ENCODE results near the gene CHMP1B.
"Not testable (repeated sequence)": the region's sequence is repeated elsewhere in the genome, so short reads cannot be mapped to it uniquely, and the experiment has no call there.

CHMP1B gene

GRCh38 chr18:11872479-11873136 lies 21.4 kb downstream of the CHMP1B start:
- DNase-seq = no peak

- no peak for DNase-seq
Observed at GRCh38 chr18:11873670-11874340, 22.6 kb downstream of the CHMP1B start.

GRCh38 chr18:11874676-11875075 lies 23.5 kb downstream of the CHMP1B start:
- DNase-seq = no peak

GRCh38 chr18:11877497-11878135 lies 26.4 kb downstream of the CHMP1B start:
- no peak for DNase-seq

- DNase-seq = no peak
Observed at GRCh38 chr18:11880586-11881304, 29.5 kb downstream of the CHMP1B start.

DNA sequence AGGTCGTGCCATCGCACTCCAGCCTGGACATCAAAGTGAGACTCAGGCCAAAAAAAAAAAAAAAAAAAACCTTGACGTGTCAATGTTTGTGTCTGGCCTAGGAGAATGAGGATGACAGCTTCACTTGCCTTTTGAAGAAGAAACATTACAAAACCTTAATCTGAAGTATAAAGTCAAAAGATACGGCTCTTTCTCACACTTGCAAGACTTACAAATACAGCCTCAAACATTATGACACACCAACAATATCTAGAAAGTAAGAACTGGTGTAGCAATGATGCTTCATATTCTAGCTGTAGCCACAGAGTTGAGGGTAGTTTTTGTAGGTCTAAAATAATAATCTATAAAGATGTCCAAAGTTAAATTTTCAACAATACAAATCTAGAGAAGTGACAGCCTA lies 31.4 kb downstream of the CHMP1B start:
- no peak for DNase-seq

DNA sequence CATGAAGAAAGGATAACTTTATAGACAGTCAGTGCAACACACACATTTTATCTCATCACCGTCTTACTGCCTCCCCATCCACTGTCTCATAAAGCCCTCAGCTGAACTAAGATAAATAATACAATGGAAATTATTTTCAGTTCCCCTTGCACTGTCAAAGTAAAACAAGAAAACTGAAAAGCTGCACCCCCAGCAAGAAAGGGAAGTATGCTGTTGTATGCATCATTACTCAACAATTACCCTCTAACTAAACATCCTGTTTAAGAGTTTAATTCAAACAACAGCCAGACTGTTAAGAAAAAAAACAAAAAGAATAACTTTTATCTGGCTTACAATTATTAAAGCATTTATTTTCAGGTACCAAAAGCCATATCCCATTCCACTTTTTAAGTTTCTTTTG lies 31.9 kb downstream of the CHMP1B start:
- peak; percentile 76 to 78 for DNase-seq

GRCh38 chr18:11884396-11885030 lies 33.3 kb downstream of the CHMP1B start:
- DNase-seq = no peak

- peak; percentile 27 to 40 for DNase-seq
Observed at GRCh38 chr18:11885278-11885947, 34.2 kb downstream of the CHMP1B start.

DNA sequence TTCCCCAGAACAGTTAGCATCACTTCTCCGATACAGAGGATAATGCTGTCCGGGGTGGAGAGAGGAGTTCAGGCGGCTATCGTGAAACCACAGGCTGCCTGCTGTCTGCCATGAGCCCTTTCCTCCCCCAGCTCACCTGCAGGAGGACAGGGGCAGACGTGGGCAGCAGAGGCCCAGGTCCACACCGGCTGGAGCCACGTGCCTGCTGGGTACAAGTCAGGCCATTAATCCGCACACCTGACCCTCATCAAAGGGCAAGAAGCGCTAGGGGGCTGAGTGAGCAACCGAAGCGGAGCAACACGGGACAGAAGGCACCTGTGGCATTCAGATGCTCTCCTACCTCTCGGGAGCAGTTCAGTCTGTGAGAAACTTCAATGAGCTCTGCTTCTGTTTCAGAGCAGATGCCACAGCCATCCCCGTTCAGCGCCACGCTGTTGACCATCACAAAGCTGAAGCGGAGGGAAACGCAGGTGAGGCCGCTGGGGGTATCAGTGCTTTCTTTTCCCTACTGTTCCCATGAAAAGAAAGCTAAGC lies 35.4 kb downstream of the CHMP1B start:
- no peak for DNase-seq

DNA sequence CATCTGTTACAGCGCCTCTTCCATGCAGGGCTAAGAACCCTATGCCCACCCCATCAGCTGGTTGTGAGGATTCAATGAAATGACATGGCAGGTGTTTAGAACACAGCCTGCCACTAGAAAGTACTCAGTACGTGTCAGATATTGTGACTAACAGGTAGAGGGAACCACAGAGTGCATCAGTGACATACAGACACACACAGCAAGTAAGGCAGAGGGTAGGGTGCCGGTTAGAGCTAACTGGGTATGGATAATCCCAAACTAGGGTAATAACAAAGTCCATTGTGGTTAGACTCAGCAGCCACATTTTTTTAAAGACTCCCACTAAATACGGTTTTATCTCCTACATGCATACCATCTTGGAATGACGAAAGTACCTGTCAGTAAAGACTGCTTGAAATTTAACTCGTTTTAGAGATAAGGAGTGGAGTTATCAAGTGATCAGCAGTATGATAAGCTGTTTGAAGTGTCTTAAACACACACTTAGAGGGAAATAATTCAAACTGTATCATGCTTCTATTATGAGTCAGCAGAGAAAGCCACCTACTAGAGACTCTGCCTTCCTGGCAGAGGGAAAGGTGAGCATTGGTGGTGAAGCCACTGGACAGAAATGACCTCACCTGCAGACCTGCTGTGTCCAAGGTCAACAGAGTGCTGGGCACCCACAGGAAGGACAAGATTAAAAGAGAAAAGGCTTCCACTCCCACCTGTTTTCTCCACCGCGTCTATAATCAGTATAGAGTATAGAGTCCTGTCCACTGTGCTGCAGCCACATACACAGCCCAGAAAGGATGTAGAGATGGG lies 36.3 kb downstream of the CHMP1B start:
- no peak for DNase-seq

DNA sequence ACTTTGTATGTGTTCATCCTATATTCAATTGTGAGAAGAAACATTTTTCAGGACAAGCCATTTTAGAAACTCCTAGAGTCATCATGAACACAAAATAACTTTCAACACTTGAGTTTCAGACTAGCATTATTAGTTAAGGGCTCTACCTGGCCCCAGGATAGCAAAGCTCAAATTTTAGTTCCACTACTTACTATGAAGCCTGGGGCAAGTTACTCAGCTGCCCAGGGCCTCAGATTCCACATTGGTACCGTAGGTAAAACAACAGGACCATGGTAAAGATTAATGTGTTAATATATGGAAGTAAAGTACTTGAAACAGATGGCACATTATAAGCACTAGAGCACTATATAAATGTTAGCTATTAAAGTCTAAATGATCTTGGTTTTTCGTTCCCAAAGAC lies 37.5 kb downstream of the CHMP1B start:
- no peak for DNase-seq

DNA sequence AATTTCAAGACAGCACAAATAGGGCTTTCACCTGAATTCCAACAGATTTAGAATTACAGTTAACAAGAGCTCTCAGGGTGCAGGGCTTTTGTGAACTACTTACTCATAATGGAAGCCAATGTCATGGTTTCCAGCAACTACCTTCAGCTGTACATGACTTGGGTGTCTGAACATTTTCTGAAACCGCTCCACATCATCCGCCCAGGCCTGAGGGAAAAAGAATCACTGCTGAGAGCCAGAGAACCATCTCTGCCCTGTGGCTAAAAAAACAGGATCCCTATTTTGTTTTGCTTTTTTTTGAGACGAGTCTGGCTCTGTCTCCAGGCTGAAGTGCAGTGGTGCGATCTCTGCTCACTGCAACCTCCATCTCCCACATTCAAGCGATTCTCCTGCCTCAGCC lies 38.1 kb downstream of the CHMP1B start:
- no peak for DNase-seq

DNA sequence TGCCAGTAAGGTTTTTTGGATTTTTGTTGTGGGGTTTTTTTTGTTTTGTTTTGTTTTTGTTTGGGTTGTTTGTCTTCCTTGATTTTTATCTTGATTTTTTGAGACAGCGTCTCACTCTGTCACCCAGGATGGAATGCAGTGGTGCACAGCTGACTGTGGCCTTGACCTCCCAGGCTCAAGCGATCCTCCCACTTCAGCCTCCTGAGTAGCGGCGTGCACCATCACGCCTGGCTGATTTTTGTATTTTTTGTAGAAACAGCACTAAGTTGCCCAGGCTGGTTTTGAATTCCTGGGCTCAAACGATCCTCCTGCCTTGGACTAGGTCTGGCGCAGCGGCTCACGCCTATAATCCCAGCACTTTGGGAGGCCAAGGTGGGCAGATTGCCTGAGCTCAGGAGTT lies 40.5 kb downstream of the CHMP1B start:
- DNase-seq = no peak

GRCh38 chr18:11892438-11892837 lies 41.2 kb downstream of the CHMP1B start:
- not testable (repeated sequence) for DNase-seq

- DNase-seq = no peak
Observed at GRCh38 chr18:11897781-11898180, 46.6 kb downstream of the CHMP1B start.

DNA sequence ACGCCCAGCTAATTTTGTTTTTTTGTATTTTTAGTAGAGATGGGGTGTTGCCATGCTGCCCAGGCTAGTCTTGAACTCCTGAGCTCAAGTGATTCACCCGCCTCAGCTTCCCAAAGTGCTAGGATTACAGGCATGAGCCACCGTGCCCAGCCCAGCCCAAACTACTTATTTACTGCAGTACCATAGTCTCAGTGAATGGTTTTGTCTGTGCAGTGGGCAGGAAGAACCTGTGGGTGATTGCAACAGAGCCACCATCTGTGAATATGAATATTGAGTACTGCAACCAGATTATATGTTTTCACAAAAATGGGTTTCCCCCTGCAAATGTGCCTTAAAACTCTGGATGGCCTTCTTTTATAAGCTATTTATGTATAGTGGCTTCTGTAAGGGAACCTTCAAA lies 47.9 kb downstream of the CHMP1B start:
- no peak for DNase-seq

GRCh38 chr18:11901826-11902438 lies 50.7 kb downstream of the CHMP1B start:
- no peak for DNase-seq

GRCh38 chr18:11902522-11903292 lies 51.5 kb downstream of the CHMP1B start:
- no peak for DNase-seq
